WTC11 (cell line): Measurements from ENCODE around the gene SMOC1. TPM values are rescaled to one million over a fixed set of nuclear protein-coding genes. Genes with fewer than 3 reads are reported as not detected.

Source experiments
- ATAC-seq: fragments of 200-7000 bp; cut with Tn5 transposase; 2 replicates; pipeline ENCODE4 v1.10.0; 2021; ENCODE audit warnings: mild to moderate bottlenecking, moderate library complexity
- CTCF ChIA-PET: fragments of 300-600 bp; sonication (Branson Sonifier 250); formaldehyde crosslinking; loops from one replicate; lab custom pipeline; 2021; ENCODE audit warnings: antibody characterized with exemption; lab: Charles Lee
- POLR2A ChIA-PET: fragments of 350-600 bp; sonication (Branson Sonifier 250); formaldehyde crosslinking; loops from one replicate; lab custom pipeline; 2021; ENCODE audit warnings: antibody characterized with exemption; lab: Charles Lee
- DNase-seq: peaks from one replicate; pipeline ENCODE4 v3.0.0; 2021; ENCODE audit warnings: low spot score
- H3K27ac Mint-ChIP-seq: 2 replicates; pipeline ENCODE4 v1.8.0; 2021; ENCODE audit warnings: mixed read lengths
- H3K27me3 Mint-ChIP-seq: 2 replicates; pipeline ENCODE4 v1.8.0; 2021; ENCODE audit warnings: low read depth, mild to moderate bottlenecking, moderate library complexity, mixed read lengths
- H3K36me3 Mint-ChIP-seq: 2 replicates; pipeline ENCODE4 v1.8.0; 2021; ENCODE audit warnings: mixed read lengths
- H3K4me1 Mint-ChIP-seq: 2 replicates; pipeline ENCODE4 v1.8.0; 2022; ENCODE audit warnings: mixed read lengths
- H3K4me3 Mint-ChIP-seq: 2 replicates; pipeline ENCODE4 v1.8.0; 2021; ENCODE audit warnings: mild to moderate bottlenecking, moderate library complexity, mixed read lengths
- H3K9me3 Mint-ChIP-seq: 2 replicates; pipeline ENCODE4 v1.8.0; 2021; ENCODE audit warnings: mixed read lengths
- ATF6 ChIP-seq: sonication (generic); formaldehyde crosslinking; IDR thresholded peaks from 2 replicates; pipeline ENCODE4 v1.8.1; 2023; ENCODE audit warnings: mild to moderate bottlenecking, missing genetic modification reagents
- FOXP4 ChIP-seq: sonication (generic); formaldehyde crosslinking; IDR thresholded peaks from 2 replicates; pipeline ENCODE4 v1.8.0; 2022; ENCODE audit warnings: mild to moderate bottlenecking, missing genetic modification reagents
- GTF2I ChIP-seq: fragments of 250-450 bp; sonication (Bioruptor Pico); conservative IDR thresholded peaks from 2 replicates; pipeline ENCODE4 v1.4.0; 2021; ENCODE audit warnings: mild to moderate bottlenecking
- JAZF1 ChIP-seq: fragments of 250-450 bp; sonication (Bioruptor Pico); IDR thresholded peaks from 2 replicates; pipeline ENCODE4 v1.9.0; 2021; ENCODE audit warnings: moderate library complexity, mild to moderate bottlenecking, inconsistent platforms
- MXD4 ChIP-seq: fragments of 250-450 bp; sonication (Bioruptor Pico); IDR thresholded peaks from 2 replicates; pipeline ENCODE4 v1.8.0; 2021; ENCODE audit warnings: mild to moderate bottlenecking, moderate library complexity, borderline replicate concordance
- NFE2L1 ChIP-seq: sonication (generic); formaldehyde crosslinking; IDR thresholded peaks from 2 replicates; pipeline ENCODE4 v1.8.1; 2023; ENCODE audit warnings: missing genetic modification reagents
- NFYB ChIP-seq: sonication (generic); formaldehyde crosslinking; conservative IDR thresholded peaks from 2 replicates; pipeline ENCODE4 v1.8.0; 2022; ENCODE audit warnings: low read depth, missing genetic modification reagents
- PRDM15 ChIP-seq: sonication (generic); formaldehyde crosslinking; IDR thresholded peaks from 2 replicates; pipeline ENCODE4 v1.8.0; 2022; ENCODE audit warnings: missing genetic modification reagents
- PRRX2 ChIP-seq: fragments of 250-450 bp; sonication (Bioruptor Pico); IDR thresholded peaks from 2 replicates; pipeline ENCODE4 v1.8.0; 2021; ENCODE audit warnings: mild to moderate bottlenecking
- USF2 ChIP-seq: sonication (generic); formaldehyde crosslinking; IDR thresholded peaks from 2 replicates; pipeline ENCODE4 v1.8.1; 2023; ENCODE audit warnings: mild to moderate bottlenecking, missing genetic modification reagents, moderate library complexity
- ZBTB43 ChIP-seq: sonication (generic); formaldehyde crosslinking; IDR thresholded peaks from 2 replicates; pipeline ENCODE4 v1.8.1; 2023; ENCODE audit warnings: mild to moderate bottlenecking, missing genetic modification reagents
- ZMAT4 ChIP-seq: fragments of 250-450 bp; sonication (Bioruptor Pico); IDR thresholded peaks from 2 replicates; pipeline ENCODE4 v1.9.0; 2021; ENCODE audit warnings: mild to moderate bottlenecking
- ZNF317 ChIP-seq: sonication (generic); formaldehyde crosslinking; IDR thresholded peaks from 2 replicates; pipeline ENCODE4 v1.8.1; 2023; ENCODE audit warnings: low read depth, mild to moderate bottlenecking, moderate library complexity, missing genetic modification reagents, borderline replicate concordance
- ZNF396 ChIP-seq: fragments of 250-450 bp; sonication (Bioruptor Pico); IDR thresholded peaks from 2 replicates; pipeline ENCODE4 v1.8.0; 2021; ENCODE audit warnings: mild to moderate bottlenecking, moderate library complexity, borderline replicate concordance
- ZNF423 ChIP-seq: fragments of 250-450 bp; sonication (Bioruptor Pico); IDR thresholded peaks from 2 replicates; pipeline ENCODE4 v2.1.2; 2022; ENCODE audit warnings: mild to moderate bottlenecking, moderate library complexity
- ZSCAN18 ChIP-seq: fragments of 250-450 bp; sonication (Bioruptor Pico); IDR thresholded peaks from 2 replicates; pipeline ENCODE4 v2.1.2; 2022; ENCODE audit warnings: mild to moderate bottlenecking, moderate library complexity
- total RNA-seq: library from RNA; stranded (reverse); gene quantifications from 3 replicates; pipeline ENCODE4 v1.2.3, GENCODE V29; 2021

Gene SMOC1
- total RNA-seq, 1 experiment from 2014 or later, result 1.1 TPM

GRCh38 chr14:70000601-70001000 lies 121.4 kb downstream of the SMOC1 start:
- peaks cover 5% of the 10 kb centered on the region; the same call in 1 of the 2 replicates for H3K4me1 Mint-ChIP-seq
- POLR2A ChIA-PET, result no interaction called here
- no peak overlapping the region for H3K27ac Mint-ChIP-seq
- H3K9me3 Mint-ChIP-seq, result no peaks in the 10 kb centered on the region
- no peak overlapping the region for H3K4me3 Mint-ChIP-seq
- ATAC-seq, result no peak
- CTCF ChIA-PET, result interaction anchor here (1.6 kb wide), 1 partner anchor 13 kb away, joined by 5 read pairs; no protein-coding TSS in a partner anchor
- no peaks in the 10 kb centered on the region for H3K36me3 Mint-ChIP-seq
- no peak for DNase-seq
- no peak for TF ChIP-seq FOXP4 (CRISPR knock-in tag)
- TF ChIP-seq ZNF423, result no peak
- no peak for TF ChIP-seq ATF6 (CRISPR knock-in tag)
- no peaks in the 10 kb centered on the region for H3K27me3 Mint-ChIP-seq

GRCh38 chr14:70002589-70003346 lies 123.6 kb downstream of the SMOC1 start:
- H3K4me1 Mint-ChIP-seq, result peaks cover 5% of the 10 kb centered on the region; the same call in 1 of the 2 replicates
- DNase-seq (no peak), ATAC-seq (no peak)
- H3K27me3 Mint-ChIP-seq, result no peaks in the 10 kb centered on the region
- H3K27ac Mint-ChIP-seq, result no peak overlapping the region
- ChIA-PET CTCF (no interaction called here), POLR2A (no interaction called here)
- H3K36me3 Mint-ChIP-seq, result no peaks in the 10 kb centered on the region
- H3K9me3 Mint-ChIP-seq, result no peaks in the 10 kb centered on the region
- no peak overlapping the region for H3K4me3 Mint-ChIP-seq
- TF ChIP-seq PRRX2 (no peak), ZNF423 (no peak), ZBTB43 (no peak), PRDM15 (CRISPR knock-in tag) (no peak), USF2 (CRISPR knock-in tag) (no peak), ZNF317 (CRISPR knock-in tag) (no peak), FOXP4 (CRISPR knock-in tag) (no peak), NFE2L1 (CRISPR knock-in tag) (no peak), GTF2I (CRISPR knock-in tag) (no peak), ZNF396 (CRISPR knock-in tag) (no peak), MXD4 (CRISPR knock-in tag) (no peak), NFYB (CRISPR knock-in tag) (no peak), JAZF1 (CRISPR knock-in tag) (no peak), ZSCAN18 (CRISPR knock-in tag) (no peak), ZMAT4 (CRISPR knock-in tag) (no peak)
